GM21825 (cell line): ENCODE data around the gene ALK.

ENCODE experiments used
- ATAC-seq: cut with Tn5 transposase; IDR thresholded peaks from one replicate; pipeline ENCODE4 v1.9.1; 2021; ENCODE audit warnings: mild to moderate bottlenecking, moderate library complexity; ENCODE audit not compliant: unreplicated experiment

Gene ALK

DNA sequence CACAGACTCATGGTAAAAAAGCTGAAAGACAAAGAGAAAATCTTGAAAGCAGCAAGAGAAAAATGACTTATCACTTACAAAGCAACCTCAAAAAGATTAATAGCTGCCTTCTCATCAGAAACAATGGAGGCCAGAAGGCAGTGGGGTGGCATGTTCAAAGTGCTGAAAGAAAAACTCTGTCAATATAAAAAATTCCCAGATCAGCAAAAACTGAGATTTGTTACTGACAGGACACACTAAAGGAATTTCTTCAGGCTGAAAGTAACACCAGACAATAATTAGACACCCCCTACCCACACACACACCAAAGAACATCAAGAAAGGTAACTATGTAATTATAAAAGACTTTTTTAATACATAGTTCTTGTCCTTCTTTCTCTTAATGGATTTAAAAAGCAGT lies 495.0 kb downstream of the ALK start:
- ATAC-seq, result no peak

DNA sequence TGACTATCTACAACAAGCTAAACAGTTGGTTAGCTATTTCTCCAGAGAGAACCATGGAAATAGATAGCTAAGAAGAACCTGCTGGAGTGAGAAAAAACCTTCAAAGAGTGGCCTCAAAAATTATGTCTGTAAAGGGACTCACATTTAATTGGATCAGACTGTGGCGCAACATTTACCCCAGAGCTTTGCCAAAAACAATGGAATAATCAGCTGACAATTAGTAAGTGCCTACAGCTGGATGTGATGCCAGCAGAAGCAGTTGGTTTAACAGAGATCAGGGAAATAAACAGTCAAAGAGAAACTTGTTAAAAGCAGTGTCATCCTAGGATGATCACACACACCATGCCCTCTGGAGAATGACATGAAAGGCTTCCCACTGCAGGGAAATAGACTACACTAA lies 495.5 kb downstream of the ALK start:
- no peak for ATAC-seq

DNA sequence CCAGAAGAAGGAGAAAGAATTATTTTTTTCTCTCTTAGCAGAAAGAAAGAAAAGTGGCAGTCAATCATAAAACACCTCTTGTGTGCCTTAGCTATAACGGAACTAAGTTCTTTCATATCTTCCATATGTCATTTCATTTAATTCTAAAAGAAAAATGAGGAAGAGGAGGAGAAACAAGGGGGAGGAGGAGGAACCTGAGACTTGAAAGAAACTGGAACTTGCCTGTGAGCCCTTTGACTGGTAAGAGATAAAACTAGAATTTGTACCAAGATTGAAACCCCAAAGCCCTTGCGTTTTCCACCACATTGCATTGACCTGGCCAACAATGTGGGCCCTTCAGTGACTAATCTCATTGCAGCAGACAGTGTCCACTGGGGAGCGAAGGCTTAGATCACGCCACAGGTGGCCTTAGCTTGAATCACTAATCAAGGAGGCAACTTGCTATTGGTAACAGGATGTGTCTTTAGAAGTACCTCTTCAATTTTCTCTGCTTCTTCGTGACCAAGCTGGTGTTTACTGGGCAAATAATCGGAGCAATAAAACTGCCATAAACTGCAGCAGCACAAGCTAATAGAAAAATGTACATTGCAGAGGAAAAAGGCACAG lies 498.2 kb downstream of the ALK start:
- no peak for ATAC-seq

DNA sequence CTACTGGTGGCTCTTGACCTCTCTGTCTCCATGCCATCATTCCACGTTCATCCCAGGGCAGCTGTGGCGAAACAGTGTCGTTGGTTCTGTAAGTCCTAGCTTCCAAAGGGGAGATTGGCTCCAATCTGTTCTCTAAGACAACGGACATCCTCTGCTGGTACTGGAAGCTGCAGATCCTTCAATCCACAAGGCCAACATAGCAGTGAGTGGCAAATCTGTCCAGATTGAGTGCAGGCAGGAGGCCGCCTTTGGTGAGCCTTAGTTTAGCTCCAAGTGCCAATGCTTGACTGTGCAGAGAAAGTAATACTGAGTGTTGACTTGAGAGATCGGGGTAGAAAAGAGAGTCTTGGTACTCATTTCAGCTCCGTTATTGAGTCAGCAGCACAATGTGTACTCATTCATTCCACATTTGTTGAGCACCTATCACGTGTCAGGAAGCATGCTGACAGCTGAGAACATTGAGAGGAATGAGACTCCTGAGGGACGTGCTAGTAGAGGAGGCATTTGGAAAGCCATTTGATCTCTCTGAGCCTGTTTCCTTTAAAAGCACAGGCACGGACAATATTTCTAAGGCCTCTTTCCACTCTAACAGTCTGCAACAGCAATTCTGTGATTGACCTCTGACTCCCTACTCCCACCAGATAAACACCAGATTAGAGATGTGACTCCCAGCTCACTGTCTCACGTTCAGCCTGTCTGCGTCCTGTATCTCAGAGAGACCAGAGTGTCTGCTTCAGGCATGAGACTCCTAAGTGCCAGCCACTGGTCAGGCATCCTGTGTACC lies 500.2 kb downstream of the ALK start:
- ATAC-seq, result no peak

DNA sequence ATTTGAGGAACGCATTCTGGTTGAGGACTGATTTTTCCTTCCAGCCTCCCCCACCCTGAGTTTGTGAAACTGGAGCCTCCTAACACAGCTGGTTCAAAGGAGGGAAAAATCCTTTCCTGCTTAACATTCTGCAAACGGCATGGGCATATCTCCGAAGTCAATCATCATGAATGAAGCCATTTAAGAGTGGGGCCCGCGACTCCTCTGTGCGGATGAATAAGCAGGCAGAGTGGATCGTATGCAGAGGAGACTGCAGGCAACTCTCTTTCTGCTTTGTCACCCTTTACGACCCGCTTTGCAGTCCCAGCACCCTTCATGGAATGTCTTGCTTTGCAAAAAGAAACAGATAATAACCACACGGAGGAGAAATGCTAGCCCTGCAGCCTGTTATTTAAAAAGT lies 500.9 kb downstream of the ALK start:
- no peak for ATAC-seq

DNA sequence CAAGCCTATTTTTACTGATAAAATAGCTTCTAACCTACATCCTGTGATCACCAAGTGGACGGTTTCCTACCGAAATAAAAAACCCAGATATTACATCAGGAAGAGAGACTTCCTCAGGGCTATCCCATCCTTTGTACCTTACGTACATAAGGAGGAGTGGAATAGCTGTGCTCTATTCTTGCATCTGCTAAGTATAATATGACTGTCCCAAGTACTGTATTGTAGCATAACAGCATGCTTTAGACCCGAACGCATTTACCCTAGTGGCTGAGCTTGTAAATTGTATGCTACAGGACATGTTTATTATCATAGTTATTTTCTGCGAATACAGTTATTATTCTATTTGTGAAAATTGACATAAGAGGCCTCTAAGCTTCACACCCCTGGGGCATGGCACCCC lies 503.8 kb downstream of the ALK start:
- no peak for ATAC-seq

DNA sequence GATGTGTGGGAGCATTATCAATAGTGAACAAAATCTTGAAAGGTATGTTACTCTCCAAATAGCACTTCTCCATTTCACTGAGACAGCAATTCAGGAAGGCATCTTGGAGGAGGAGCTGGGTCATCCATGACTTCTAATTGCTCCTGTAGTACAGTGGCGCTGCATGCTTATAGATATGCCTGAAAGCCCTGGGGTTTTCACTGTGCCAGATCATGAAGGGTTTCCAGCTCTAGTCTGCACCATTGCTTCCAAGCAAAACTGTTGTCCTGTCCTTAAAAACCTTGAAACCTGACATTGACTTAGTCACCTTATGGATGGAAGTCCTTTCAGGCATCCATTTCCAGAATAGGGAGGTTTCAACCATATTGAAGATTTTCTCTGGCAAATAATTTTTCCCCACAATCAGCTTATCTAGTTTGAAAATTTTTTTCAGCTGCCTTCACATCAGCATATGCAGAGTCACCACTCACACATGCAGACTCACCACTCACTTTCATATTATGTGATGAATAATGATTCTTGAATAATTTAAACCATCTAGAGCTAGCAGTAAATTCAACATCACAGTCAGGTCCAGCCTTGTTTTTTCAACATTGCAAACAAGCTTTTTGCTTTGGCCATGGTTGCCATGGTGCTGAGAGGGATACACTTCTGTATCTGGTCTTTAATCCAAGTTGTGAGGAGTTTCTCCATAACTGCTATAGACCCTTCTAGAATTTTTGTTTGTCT lies 509.0 kb downstream of the ALK start:
- no peak for ATAC-seq

DNA sequence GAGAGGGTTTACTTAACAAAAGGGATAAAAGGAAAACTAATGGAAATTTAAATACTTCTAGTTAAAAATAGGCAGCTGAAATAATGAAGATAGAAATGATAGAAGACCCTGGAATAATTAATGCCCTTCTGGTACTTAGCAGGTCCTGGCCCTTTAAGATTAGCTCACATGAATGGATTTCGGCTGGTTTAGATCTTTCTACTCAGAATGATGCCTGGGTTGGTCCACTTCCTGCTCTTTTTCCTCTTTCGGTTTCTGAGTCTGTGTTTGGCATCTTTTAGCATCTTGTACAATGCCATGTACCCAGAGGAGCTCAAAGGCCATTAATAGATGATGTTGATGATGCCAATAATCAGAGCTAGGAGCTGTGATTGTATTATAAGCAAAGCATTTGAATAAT lies 515.7 kb downstream of the ALK start:
- no peak for ATAC-seq

DNA sequence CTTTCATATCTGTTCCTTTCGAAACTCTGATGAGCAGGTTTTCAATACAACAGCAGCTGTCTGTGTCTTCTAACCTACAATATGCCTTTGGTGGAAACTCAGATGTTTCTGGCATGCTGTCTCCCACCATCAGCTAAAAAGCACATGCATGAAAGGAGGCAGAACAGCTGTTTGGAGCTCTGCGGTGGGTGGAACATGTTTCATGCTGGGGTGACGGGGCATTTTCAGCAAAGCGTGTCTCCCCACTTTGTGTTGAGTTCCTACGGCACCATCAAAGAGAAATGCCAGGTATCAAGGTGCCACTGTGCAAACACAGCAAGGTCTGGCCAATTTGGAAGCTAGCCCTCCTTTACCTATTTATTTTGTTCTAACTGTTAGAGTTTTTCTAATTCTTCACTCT lies 516.1 kb downstream of the ALK start:
- ATAC-seq, result no peak

DNA sequence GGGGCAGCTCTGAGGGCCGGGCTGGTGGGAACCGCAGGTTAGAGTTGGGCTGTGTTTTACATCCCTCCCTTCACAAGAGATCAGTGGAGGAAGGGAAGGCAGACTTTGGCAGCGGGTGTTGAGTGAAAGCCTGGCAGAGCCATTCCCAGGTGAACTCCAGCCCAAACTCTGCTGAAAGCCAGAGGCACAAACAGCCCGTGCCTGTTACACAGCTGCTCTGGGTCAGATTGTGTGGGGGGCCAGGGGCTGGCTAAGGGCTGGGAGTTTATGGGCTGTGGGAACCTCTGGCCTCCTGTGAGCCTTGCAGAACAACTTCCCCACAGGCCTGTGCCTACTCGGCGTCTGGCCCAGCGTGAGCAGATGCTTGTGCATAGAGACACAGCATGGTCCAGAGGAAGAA lies 519.4 kb downstream of the ALK start:
- ATAC-seq, result no peak

DNA sequence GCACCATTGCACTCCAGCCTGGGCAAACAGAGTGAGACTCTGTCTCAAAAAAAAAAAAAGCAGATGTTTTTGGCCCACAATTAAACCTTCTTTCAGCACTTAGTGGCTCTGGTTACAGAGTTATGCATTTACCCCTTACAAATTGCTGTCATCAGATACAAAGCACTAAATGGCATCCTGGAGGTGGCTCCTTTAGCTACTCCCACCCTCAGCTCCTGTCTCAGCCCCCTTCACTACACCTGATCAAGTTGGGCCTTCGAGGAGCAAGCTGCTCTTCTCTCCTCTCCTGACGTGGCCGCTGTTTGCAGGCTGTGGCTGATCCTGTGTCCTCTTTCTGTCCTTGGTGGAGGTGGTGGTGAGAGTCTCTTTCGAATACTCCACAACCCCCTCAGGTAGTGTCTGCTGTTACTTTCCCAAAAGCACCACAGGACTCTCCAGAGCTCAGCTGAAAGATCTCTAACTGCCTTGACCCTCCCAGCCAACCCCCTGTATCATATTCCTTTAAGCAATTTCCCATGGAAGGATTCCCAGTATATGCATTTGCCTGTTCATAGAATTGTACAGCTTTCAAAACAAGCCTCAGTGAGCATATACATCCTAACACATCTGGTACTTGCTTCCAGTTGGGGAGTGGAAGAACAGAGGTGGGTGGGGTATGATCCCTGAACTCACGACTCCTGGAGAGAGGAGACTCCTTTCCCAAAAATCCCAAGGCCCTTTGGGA lies 520.3 kb downstream of the ALK start:
- ATAC-seq, result no peak

DNA sequence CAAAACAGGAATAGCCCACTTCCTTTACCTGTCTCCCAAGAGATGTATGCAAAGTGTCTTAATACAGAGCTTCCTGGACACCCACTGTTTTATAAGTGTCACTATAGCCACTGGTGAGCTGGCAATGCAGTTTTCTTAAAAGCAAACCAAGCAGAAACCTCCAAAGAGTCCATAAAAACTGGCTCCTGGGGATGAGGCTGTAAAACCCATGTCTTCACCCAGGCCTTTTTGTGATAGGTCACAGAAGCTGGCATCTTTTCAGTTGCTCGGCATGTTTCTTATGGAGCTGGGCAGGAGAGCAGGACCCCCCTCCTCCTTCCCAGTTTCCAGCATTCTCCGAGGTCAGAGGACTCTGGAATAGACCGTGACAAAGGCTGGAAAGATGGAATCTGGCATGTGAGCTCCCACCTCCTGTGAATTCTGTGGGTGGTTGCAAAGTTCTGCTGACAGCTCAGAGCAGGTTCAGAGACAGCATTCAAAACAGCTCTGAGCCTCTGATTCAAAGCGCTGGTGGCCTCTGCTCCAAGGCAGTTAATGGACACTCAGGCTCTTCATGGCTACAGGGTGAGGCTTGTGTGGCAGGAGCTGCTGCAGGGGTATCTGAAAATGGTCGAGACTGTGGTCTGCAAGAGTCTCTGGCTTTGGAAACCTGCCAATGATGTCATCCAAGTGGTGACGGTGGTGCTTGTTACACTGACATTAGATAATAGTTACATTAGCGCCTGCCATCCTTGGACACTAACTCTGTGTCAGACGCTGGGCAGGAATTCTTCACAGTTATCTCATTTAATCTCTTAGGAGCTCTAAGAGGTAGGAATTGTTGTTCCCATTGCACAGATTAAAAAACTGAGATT lies 522.8 kb downstream of the ALK start:
- no peak for ATAC-seq

DNA sequence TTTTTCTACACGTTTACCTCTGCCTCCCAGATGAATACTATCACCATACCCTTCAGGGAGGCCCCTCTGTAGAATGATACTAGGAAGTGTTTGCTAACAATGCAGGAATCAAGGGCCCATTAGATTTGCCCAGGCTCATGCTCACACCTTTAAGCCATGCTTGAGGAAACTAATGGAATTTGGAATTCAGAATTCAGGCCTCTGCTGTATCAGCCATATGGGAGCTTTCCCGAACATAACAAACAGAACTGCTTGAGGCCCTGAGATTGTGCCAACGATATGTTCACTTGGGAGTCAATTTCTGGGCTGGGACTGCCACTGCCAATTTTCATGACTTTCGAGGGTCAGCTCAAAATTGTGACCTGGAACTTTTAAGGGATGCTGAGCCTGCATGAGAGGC lies 523.7 kb downstream of the ALK start:
- ATAC-seq, result no peak

DNA sequence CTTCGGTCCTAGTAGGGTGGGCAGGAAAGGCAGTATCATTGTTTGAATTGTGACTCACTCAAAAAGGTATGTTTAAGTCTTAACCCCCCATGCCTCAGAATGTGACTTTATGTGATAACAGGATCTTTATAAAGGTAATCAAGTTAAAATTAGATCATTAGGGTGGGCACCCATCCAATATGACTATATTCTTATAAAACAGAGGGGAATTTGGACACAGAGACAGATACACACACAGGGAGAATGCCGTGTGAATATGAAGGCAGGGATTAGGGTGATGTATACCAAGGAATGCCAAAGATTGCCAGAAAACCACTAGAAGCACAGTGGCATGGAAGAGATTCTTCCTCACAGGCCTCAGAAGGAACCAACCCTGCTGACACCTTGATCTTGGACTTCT lies 524.3 kb downstream of the ALK start:
- no peak for ATAC-seq

DNA sequence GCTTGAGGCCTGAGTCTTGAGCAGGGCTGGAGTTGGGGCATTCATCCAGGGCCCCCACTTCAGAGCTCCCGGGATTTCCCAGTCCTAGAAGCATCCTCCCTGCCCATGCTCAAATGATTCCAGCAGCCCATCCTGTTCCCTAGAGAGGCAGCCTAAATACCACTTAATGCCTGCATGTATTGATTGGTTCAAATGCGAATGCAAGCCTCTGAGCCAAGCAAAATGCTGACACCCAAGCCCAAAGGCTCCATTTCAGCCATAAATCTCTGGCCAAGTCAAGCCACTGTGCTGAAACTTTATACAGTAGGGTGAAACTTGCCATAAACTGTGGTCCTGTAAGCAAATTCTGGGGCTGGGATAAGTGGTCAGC lies 526.4 kb downstream of the ALK start:
- no peak for ATAC-seq

DNA sequence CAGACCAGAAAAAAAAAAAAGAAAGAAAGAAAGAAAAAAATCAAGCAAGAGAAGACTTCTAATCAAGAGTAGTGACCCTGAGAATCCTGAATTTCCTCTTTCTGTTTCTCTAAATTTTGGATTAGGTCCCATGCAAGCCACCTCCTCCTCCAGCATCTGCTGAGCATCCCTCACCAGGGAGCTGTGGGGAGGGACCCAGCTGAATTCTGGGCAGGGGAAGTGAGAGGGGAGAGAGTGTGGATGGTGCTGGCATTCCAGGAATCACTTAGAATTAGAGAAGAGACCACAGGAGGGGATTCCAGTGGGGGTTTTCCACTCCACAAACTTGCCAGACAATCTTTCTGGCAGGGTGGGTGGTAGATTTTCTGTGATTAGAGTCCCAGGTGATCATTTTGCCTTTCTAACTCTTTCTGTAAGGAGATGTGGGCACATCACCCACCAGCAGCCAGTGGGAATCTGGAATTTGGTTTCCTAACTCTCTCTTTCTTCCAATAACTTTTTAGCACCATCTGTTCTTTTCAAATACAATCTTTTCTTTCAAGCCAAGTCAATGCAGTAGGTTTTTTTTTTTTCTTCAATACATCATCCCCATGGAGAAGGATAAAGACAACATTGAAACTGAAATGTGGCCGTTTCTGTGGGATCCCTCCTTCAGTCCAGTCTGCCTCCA lies 526.9 kb downstream of the ALK start:
- ATAC-seq, result no peak

DNA sequence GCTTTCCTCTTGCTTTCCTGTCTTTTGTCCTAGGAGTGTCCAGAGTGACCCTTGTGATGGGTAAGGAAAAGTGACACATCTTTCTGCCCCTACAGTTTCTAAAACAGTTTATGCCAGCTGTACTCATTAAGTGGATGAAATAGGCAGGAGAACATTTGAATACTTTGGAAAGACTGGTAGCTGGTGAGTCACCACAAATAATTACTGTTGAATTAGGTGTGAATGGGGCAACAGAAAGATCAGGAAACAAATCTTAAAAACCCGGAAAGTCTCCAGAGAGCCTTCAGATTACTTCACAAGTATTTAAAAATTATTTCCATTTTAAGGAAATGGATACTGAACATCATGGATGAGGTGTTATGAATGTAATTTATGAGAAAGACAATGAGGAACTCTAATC lies 527.7 kb downstream of the ALK start:
- ATAC-seq, result no peak

DNA sequence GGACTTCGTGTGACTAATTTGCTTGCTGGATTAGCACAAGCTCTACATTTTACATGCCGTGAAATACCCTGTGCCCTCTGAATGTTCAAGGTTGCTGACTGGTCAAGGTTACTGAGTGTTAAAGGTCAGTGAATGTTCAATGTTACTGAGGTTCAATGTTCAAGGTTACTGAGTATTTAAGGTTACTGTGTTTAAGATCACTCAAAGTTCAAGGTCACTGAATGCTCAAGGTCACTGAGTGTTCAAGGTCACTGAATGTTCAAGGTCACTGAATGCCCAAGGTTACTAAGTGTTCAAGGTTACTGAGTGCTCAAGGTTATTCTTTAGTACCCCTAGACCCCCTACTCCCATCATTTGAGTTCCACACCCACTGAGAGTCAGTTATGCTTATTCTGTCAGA lies 528.6 kb downstream of the ALK start:
- ATAC-seq, result no peak

DNA sequence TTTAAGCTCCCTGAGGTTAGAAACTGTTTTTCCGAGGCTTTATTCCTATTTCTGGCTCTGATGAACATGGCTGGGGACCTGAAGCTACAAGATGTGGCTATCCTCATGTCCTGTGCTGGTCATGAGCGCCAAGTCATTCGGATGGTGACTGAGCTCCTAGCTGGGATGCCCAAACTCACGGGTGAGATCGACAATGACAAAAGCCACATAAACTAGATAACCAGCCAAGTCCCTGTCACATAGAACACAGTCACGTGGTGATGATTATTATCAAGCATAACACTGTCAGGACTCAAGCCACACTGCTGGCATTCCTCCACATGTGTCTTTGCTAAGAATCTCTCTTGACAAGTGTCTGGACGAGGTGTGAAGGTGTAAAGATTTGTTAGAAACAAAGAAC lies 531.2 kb downstream of the ALK start:
- ATAC-seq, result no peak

DNA sequence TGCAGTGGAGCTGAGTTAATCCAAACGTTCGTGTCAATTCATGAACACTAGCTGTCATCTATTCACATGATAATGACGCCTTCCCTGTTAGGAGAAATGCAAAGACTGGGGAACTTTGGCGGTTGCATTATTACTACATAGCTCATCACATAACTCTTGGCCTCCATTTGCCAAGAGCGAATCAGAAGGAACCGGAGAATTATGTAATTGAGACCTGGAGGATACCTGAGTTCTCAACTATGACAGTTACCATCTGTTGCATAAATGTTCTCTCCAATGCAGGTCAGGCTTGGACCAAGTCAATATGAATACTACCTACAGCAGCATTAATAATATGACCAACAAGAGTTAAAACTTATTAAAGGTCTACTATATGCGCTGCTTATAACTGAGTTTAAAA lies 531.7 kb downstream of the ALK start:
- no peak for ATAC-seq
